ENCODE results near the gene CENPA. TPM values are rescaled to one million over a fixed set of nuclear protein-coding genes. Genes with fewer than 3 reads are reported as not detected.
A peak's percentile ranks its signal among the peaks of the same experiment; 100 is the strongest.
"Not testable (repeated sequence)": the region's sequence is repeated elsewhere in the genome, so short reads cannot be mapped to it uniquely, and the experiment has no call there.

CENPA gene
- total RNA-seq, 4 donors from 2014 or later = 0.46 to 1.1 TPM; not detected in 2

- DNase-seq (ENCODE audit: low spot score) (no peak), ATAC-seq (ENCODE audit: low FRiP score) (no peak)
- TF ChIP-seq, protein P1, sequence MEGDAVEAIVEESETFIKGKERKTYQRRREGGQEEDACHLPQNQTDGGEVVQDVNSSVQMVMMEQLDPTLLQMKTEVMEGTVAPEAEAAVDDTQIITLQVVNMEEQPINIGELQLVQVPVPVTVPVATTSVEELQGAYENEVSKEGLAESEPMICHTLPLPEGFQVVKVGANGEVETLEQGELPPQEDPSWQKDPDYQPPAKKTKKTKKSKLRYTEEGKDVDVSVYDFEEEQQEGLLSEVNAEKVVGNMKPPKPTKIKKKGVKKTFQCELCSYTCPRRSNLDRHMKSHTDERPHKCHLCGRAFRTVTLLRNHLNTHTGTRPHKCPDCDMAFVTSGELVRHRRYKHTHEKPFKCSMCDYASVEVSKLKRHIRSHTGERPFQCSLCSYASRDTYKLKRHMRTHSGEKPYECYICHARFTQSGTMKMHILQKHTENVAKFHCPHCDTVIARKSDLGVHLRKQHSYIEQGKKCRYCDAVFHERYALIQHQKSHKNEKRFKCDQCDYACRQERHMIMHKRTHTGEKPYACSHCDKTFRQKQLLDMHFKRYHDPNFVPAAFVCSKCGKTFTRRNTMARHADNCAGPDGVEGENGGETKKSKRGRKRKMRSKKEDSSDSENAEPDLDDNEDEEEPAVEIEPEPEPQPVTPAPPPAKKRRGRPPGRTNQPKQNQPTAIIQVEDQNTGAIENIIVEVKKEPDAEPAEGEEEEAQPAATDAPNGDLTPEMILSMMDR (IDR thresholded peaks at IDR 0.05) = no peak
Measured at GRCh38 chr2:26754539-26754938, 31.3 kb upstream of the CENPA start.

DNA sequence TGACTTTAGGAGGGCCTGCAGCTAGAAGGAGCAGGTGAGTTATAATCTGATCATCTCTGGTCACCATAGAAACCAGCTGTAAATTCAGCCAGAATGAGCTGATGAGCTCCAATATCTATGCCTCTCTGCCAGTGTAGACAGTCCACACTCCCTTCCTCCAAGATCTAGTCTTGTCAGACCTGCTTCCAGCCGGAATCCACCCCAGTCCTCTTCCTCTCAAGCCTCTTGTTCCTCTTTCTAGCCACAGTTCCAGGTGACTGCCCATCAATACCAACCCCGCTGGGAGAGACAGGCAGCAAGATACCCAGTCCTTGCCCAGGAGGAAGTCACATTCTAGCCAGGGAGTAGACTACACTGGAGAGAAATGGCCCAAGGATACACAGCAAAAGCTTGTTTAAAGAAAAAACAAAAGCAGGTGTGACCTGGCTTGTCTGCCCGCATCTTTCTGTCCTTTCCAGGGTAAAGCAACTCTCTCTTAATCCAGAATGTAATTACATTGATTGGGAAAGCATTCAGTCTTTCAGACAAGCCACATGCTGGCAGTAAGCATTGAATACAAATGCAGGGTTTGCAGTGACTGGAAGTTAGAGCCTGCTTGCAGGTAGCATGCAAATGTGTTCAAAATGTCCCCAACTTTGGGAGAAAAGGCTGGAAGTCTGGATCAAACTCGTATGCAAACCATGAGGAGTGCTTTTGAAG lies 30.7 kb upstream of the CENPA start:
- TF ChIP-seq, protein P1 (IDR thresholded peaks at IDR 0.05) = no peak
- ATAC-seq (ENCODE audit: low FRiP score) (no peak), DNase-seq (ENCODE audit: low spot score) (no peak)

- ATAC-seq (ENCODE audit: low FRiP score) (no peak), DNase-seq (ENCODE audit: low spot score) (no peak)
- TF ChIP-seq, protein P1 (IDR thresholded peaks at IDR 0.05) = no peak
Measured at GRCh38 chr2:26756337-26756736, 29.5 kb upstream of the CENPA start.

DNA sequence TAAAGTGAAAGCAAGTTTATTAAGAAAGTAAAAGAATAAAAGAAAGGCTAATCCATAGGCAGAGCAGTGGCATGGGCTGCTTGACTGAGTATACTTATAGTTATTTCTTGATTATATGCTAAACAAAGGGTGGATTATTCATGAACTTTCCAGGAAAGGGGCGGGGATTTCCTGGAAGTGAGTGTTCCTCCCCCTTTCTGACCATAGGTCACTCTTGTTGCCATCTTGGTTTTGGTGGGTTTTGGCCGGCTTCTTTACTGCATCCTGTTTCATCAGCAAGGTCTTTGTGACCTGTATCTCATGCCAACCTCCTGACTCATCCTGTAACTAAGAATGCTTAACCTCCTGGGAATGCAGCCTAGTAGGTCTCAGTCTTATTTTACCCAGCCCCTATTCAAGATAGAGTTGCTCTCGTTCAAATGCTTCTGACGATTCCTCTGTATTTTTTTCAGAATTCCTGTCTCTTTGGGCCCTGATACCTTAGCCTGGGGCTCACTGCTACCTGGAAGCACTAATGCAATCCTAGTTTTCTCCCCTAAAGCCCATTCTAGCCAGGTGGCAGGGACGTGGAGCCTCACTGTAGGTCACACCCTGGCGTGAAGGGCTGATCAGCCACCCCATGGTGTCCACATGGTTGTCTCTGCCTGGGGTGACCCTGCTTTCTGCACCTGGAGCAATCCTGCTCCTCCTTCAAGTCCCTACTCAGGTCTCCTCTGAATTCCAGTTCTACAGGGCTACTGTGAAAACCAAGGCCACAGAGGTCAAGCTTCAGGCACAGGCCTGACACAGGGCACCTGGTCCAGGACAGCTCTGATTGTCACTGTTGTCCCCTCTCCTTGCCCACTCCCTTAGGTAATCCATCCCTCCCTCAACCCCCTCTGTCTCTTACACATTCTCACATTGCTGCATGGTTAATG lies 27.7 kb upstream of the CENPA start:
- ATAC-seq (ENCODE audit: low FRiP score) = peak; percentile 86
- TF ChIP-seq, protein P1 (IDR thresholded peaks at IDR 0.05) = no peak
- DNase-seq (ENCODE audit: low spot score) = peak; percentile 60

DNA sequence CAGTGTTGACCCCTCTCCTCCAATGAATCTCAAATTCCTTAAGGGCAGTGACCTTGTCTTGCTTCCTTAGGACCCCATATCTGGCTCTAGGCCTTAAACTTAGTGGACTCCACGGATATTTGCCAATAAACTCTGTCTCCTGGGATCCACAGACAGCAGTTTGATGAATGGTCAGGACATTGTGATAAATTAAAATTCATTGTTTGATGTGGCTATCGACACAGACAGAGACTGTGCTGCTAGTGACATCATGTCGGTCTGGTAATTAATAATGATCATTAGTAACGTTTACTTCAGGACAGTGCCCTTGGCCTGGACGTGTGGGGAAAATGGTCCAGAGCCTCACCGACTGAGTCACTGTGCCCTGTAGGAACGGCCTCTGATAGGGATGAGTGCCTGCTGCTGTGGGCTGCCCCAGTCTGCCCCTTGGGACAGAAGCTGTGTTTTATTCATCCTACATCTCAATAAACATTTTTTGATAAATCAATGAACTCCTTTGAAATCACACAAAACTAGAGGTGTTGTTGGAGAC lies 27.0 kb upstream of the CENPA start:
- DNase-seq (ENCODE audit: low spot score) = no peak
- TF ChIP-seq, protein P1 (IDR thresholded peaks at IDR 0.05) = no peak
- no peak for ATAC-seq (ENCODE audit: low FRiP score)

GRCh38 chr2:26759845-26760244 lies 26.0 kb upstream of the CENPA start:
- ATAC-seq (ENCODE audit: low FRiP score) (no peak), DNase-seq (ENCODE audit: low spot score) (no peak)
- TF ChIP-seq, protein P1 (IDR thresholded peaks at IDR 0.05) = no peak

DNA sequence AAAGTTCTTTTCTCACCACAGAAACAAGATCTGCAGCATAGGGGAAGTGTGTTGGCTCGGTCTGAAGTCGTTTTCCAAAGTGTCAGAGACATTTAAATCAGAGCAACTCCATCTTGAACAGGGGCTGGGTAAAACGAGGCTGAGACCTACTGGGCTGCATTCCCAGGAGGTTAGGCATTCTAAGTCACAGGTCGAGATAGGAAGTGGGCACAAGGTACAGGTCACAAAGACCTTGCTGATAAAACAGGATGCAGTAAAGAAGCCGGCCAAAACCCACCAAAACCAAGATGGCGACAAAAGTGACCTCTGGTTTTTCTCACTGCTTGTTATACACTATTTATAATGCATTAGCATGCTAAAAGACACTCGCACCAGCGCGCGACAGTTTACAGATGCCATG lies 24.9 kb upstream of the CENPA start:
- DNase-seq (ENCODE audit: low spot score); ATAC-seq (ENCODE audit: low FRiP score): not testable (repeated sequence)

Data from omental fat pad (tissue), 4 donors.